GM19397 (cell line): ENCODE results near the gene MACROH2A1.

Experiments
- ATAC-seq: cut with Tn5 transposase; IDR thresholded peaks from one replicate; pipeline ENCODE4 v1.9.1; 2021; ENCODE audit warnings: mild to moderate bottlenecking, moderate library complexity; ENCODE audit not compliant: unreplicated experiment

The MACROH2A1 gene

GRCh38 chr5:135357685-135358084 lies 41.3 kb downstream of the MACROH2A1 start:
- ATAC-seq: no peak

DNA sequence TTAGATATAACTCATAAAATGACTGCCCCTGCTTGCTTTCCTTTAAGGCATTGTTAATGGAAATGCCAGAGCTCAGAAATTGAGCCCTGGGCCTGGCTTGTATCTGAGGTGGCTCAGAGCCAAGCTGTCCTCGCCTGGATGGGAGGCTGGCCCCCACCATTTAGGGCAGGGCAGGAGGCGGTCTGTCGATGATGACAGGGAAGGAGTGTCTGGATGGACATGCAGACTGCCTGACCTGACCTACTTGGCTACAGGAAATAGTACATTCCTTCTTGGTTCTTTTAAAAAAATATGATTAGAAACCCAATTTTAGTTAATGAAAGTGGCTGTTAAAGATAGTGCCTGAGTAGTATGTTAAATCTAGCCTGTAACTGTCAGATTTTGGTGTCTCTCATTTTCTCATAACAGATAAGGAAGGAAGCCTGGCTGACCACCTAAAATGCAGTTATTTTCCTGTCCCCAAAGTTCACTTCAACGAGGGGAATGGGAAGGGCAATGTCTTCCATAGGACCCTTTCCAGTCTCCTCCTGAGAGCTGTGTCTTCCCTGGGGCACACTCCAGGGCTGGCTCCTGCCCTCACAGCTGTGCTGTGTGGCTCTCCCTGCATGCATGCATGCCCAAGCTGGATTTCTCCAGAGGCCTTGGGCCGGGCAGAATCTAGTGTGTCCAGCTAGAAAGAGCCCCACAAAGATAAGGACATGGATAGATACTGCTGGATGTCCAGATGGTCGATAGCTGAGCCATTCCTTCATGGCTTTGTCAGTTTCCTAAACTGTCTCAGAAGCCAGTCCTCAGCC lies 42.3 kb downstream of the MACROH2A1 start:
- ATAC-seq: no peak

GRCh38 chr5:135355169-135355568 lies 43.9 kb downstream of the MACROH2A1 start:
- ATAC-seq: no peak

DNA sequence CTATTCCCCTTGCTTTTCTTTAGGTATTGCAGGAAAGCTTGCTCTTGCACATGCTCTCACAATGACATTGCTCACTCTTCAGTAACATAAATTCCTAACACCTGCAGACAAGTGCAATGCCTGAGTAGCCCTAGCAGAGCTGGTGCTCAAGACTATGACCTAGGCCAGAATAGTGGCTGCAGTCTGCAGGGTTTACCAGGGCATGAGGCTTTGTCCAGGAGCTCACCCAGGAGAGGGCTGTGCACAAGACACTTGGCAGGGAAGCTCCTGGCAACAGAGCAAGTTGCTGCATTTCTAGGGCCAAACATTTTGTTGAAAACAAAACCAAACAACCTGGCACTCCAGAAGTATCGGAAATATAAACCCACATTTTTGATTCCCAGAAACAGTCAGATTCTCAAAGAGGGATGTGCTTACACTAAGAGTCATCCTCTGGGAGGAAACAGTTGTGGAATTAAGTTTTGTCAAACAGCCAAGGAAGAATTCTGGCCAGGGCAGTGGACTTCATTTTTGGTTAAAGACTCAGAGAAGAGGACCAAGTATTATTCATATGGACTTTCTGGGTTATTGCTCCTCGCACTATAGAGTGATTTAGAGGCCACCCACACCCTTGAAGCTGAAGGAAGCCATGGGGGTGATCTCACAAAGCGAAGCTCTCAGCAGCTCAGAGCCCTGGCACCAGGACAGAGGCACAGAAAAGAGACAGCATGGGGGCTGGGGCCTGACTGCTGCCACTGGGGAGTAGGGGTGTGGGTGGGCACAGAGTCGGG lies 44.9 kb downstream of the MACROH2A1 start:
- ATAC-seq: no peak

DNA sequence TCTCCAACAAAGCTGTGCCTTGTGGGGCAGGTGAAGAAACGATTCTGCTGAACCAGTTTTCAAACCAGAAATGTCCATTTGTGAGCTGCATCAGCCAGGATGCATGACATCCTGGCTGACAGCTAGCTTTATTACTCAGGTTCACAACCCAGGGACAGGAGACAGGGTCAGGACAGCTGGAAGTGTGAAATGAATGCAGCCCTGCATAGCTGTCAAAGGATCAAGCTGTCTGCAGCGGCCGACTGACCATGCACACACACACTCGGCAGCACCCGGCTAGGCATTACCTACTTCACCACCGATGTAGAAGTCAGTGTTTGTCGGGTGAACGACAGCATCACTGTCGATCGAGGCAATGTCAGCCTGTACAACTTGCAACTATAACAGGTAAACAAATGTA lies 48.5 kb downstream of the MACROH2A1 start:
- no peak for ATAC-seq

GRCh38 chr5:135349886-135350285 lies 49.1 kb downstream of the MACROH2A1 start:
- no peak for ATAC-seq

GRCh38 chr5:135349451-135349850 lies 49.6 kb downstream of the MACROH2A1 start:
- no peak for ATAC-seq

DNA sequence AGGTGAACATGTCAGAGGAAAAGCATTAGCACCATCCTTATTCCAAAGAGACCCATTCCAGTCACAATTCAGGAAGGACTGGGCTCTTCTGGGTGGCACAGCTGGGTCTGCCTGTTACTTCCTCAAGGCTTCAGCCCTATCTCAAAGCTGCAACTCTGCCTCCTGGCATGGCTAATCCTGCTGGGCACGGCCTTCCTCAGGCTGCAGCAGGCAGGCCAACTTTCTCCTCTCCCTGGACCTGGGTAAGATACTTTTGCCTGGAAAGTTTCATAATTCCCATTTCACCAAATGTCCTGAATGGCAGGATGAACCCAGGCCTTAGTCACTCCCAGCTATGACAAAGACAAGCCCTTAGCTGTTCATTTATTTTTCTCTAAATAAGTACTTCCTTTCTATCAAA lies 50.1 kb downstream of the MACROH2A1 start:
- ATAC-seq: no peak

DNA sequence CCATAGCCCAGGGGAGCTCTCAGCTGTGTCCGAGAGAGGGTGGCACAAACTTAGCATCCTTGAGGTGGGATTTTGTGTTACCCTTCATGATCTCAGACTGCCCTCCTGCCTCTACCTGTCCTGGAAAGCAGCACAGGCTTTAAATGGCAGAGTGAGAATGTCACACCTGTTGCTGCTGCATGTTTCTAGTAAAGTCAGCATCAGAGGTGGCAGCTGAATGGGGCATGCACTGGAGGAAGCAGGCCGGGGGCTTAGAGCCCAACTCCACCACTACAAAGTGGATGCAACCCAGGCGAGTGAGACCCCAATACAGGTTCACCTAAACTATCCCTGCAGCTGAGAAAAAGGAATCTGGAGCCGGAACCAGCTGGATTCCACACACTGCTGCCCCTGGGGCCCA lies 51.6 kb downstream of the MACROH2A1 start:
- ATAC-seq: no peak

DNA sequence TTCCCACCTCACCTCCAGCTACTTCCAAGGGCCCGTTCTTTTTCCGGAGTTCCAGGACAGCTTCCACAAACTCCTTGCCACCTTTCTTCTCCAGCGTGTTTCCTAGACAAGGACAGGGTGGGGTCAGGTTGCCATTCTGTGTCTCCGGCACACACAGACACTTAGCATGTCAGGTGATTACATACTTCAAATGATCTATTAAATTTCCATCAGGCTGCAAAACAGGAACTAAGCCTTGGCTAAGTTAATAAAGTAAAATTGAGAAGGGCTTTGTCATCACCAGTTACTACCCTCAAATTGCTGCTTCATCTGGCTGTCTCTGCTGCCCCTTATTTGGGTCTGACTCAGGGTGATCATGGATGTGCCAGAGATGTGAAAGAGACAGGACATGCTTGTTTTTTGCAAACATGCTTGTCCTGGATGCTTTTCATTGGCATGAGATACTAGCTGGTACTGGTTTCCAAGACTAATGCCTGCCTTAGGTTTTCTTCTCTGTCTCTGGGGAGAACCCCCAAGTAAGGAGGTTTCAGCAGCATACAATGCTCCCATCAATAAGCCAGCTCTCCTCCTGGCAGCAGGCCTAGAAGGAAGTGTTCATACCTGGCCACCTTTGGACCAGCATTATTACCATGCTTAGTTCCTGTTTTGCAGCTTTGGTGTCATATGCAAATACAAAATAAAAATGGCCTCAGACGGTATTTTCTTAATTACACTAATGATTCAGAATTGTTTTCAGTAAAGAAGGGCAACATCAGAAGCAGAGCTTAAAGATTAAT lies 52.9 kb downstream of the MACROH2A1 start:
- ATAC-seq: no peak

- ATAC-seq: no peak
Observed at GRCh38 chr5:135344349-135344748, 54.7 kb downstream of the MACROH2A1 start.

GRCh38 chr5:135343413-135343812 lies 55.6 kb downstream of the MACROH2A1 start:
- no peak for ATAC-seq

- no peak for ATAC-seq
Observed at GRCh38 chr5:135342551-135342875, 56.5 kb downstream of the MACROH2A1 start.

DNA sequence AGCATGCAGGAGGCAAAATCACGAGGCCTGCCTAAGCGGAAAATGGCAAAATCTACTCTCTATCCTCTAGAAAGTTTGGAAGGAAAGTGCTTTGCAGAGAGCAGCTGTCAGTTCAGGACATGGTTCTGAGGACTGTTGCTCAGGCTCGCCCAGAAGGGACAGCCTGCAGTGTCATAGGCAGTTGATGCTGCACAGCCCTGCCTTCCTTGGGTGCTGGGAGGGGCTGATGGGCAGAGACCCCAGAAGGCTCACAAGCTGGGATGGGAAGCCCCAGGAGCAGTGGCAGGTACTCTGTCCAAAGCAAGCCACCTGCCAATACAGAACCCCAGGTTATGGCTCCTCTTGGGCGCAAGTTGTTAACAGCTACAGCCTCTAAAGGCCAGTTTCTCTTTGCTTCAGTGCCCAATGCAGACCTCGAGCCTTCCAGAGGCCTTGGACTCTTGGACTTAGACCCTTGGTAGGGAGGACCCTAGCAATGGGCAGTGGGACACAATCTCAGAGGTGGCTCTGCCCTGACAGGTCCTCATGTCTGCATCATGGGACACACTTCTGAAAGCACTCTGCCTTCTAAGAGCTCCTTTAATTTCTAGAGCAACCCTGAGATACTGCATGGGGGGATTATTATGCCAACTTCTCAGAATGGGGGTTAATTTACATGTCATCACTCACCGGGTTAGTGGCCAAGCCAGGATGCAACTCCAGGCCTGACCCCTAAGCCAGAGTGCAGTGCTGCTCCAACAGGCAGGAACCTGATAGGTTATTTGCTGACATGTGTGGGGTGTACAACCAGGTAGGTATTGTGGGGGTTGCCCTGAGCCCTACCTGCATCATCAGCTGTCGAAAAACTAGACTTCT lies 57.1 kb downstream of the MACROH2A1 start:
- no peak for ATAC-seq

GRCh38 chr5:135341016-135341666 lies 57.9 kb downstream of the MACROH2A1 start:
- ATAC-seq: no peak

- ATAC-seq: no peak
Observed at GRCh38 chr5:135340568-135340967, 58.5 kb downstream of the MACROH2A1 start.

DNA sequence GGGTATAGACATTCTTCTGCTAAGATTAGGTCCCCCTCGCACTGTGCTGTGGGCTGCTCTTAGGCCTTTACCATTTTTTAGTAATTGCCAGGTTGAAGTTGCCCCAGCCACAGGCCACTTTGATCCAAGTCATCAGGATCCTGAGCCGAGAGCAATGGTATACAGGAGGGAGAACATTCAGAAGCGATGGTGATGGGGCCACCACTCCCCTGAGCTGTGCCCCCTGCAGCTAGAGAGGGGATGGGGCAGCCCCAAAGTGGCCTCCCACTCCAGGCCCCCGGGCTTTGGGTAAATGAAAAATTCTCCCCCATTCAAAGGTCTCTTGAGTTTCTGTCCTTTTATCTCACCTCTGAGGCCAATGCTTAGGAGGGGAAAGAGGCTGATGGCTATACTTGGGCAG lies 59.4 kb downstream of the MACROH2A1 start:
- no peak for ATAC-seq

- no peak for ATAC-seq
Observed at GRCh38 chr5:135339189-135339588, 59.8 kb downstream of the MACROH2A1 start.

DNA sequence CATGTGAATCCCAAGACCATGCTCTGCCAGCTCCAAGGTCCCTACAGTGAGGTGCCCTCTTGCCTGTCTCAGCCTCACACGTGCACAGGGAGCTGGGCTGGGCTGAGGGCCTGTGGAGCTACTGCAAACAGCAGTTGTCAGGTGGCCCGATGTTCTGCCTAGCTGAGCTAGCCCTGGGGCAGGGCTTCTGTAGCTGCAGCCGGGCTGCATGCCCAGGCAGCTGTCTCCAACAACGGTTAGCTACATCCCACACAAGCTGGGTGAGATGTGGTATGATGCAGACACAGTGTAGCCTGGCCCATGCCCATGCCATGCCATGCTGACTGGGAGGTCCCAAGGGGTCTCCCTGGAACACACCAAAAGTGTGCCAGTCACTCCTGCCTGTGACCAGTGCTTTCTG lies 62.0 kb downstream of the MACROH2A1 start:
- ATAC-seq: no peak
